NT2/D1 (cell line): Measurements from ENCODE around the gene TYMP.
"Not testable (repeated sequence)": the region's sequence is repeated elsewhere in the genome, so short reads cannot be mapped to it uniquely, and the experiment has no call there.

Experiments
- DNase-seq: peaks from one replicate; pipeline ENCODE4 v3.0.0-alpha.2; 2011; ENCODE audit warnings: low read depth, low spot score
- H3K27me3 ChIP-seq: 2 replicates; pipeline ENCODE4 v1.6.0; 2011; ENCODE audit warnings: mild to moderate bottlenecking; ENCODE audit not compliant: insufficient read length, insufficient read depth
- H3K36me3 ChIP-seq: 2 replicates; pipeline ENCODE4 v1.6.1; 2011; ENCODE audit warnings: mild to moderate bottlenecking, low read length, mixed read lengths; ENCODE audit not compliant: insufficient read depth, insufficient read length
- H3K4me1 ChIP-seq: 2 replicates; pipeline ENCODE4 v1.5.1; 2011; ENCODE audit not compliant: insufficient read depth, insufficient read length
- H3K4me3 ChIP-seq: 2 replicates; pipeline ENCODE4 v1.5.1; 2011; ENCODE audit warnings: low read depth; ENCODE audit not compliant: insufficient read length
- H3K9ac ChIP-seq: 2 replicates; pipeline ENCODE4 v1.6.0; 2011; ENCODE audit warnings: low read depth; ENCODE audit not compliant: insufficient read length
- H3K9me3 ChIP-seq: 2 replicates; pipeline ENCODE4 v1.5.1; 2011; ENCODE audit warnings: mild to moderate bottlenecking, low read length; ENCODE audit not compliant: insufficient read depth
- SUZ12 ChIP-seq: IDR thresholded peaks from 2 replicates; pipeline ENCODE4 v1.6.1; 2011; ENCODE audit not compliant: insufficient read length, insufficient read depth; ENCODE audit errors: extremely low read depth
- YY1 ChIP-seq: IDR thresholded peaks from 2 replicates; pipeline ENCODE4 v1.6.1; 2011; ENCODE audit not compliant: insufficient read length, insufficient read depth
- ZNF274 ChIP-seq: IDR thresholded peaks from 2 replicates; pipeline ENCODE4 v1.6.1; 2011; ENCODE audit warnings: mild to moderate bottlenecking, low read depth, low read length

TYMP gene

GRCh38 chr22:50544746-50545253 lies 15.0 kb upstream of the TYMP start:
- peak overlapping the region; percentile 32 for H3K9ac ChIP-seq
- H3K9me3 ChIP-seq, result no peaks in the 10 kb centered on the region
- H3K27me3 ChIP-seq, result peaks cover 11% of the 10 kb centered on the region
- no peaks in the 10 kb centered on the region for H3K36me3 ChIP-seq
- H3K4me3 ChIP-seq, result no peak overlapping the region
- TF ChIP-seq SUZ12 (no peak), YY1 (no peak), ZNF274 (no peak)
- no peaks in the 10 kb centered on the region for H3K4me1 ChIP-seq
- no peak for DNase-seq

GRCh38 chr22:50544078-50544745 lies 14.4 kb upstream of the TYMP start:
- H3K9me3 ChIP-seq, result no peaks in the 10 kb centered on the region
- no peaks in the 10 kb centered on the region for H3K36me3 ChIP-seq
- no peaks in the 10 kb centered on the region for H3K4me1 ChIP-seq
- peak overlapping the region; percentile 32 for H3K9ac ChIP-seq
- H3K27me3 ChIP-seq, result peaks cover 11% of the 10 kb centered on the region
- DNase-seq, result no peak
- TF ChIP-seq YY1, result no peak
- TF ChIP-seq ZNF274, result no peak
- TF ChIP-seq SUZ12, result no peak
- peak overlapping the region; percentile 2 for H3K4me3 ChIP-seq

DNA sequence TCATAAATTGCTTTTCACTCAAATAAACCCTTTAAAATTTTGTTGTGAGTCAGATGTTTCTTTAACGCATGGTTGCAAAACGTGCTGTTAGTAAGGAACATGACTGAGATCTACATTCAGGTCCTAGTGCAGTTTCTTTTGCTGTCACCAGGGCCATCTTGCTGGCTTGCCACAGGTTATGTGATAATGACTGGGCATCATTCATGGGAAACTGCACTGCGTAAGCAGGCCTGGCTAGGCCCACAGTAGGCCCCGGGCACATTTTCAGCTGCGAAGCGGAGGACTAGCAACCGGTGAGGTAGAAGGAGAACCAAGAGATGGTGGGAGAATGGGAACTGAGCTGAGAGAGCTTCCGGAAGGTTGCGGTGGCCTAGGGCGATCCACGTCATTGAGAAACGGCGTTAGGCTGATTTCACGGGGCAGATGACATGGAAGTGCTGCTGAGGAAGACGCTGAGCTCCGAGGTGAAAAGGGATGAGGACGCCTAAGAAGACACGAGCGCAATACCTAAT lies 12.7 kb upstream of the TYMP start:
- H3K9me3 ChIP-seq, result no peaks in the 10 kb centered on the region
- H3K4me1 ChIP-seq, result no peaks in the 10 kb centered on the region
- no peak overlapping the region for H3K9ac ChIP-seq
- TF ChIP-seq SUZ12 (no peak), YY1 (no peak), ZNF274 (no peak)
- no peak for DNase-seq
- H3K36me3 ChIP-seq, result no peaks in the 10 kb centered on the region
- peaks cover 11% of the 10 kb centered on the region for H3K27me3 ChIP-seq
- H3K4me3 ChIP-seq, result no peak overlapping the region

- peaks cover 11% of the 10 kb centered on the region for H3K27me3 ChIP-seq
- DNase-seq, H3K36me3 ChIP-seq, H3K9ac ChIP-seq, H3K9me3 ChIP-seq, H3K4me3 ChIP-seq, H3K4me1 ChIP-seq: not testable (repeated sequence)
Observed at GRCh38 chr22:50541667-50542026, 11.8 kb upstream of the TYMP start.

DNA sequence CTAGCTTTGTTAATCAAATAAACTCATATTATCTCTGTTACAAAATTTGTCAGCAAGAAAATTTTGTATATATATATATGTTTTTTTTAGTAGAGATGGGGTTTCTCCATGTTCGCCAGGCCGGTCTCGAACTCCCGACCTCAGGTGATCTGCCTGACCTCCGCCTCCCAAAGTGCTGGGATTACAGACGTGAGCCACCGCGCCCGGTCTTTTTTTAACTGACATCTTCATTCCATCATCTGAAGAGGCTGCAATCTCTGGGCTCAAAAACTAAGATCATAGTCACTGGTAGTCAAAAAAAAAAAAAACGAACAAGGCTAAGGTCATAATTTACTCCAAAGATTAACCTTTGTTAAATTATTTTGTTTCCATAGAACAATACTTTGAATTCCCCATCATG lies 10.6 kb upstream of the TYMP start:
- Histone ChIP-seq H3K27me3 (peaks cover 11% of the 10 kb centered on the region), H3K9me3 (no peaks in the 10 kb centered on the region), H3K4me1 (no peaks in the 10 kb centered on the region), H3K9ac (no peak overlapping the region), H3K4me3 (no peak overlapping the region), H3K36me3 (no peaks in the 10 kb centered on the region)
- no peak for DNase-seq
- TF ChIP-seq ZNF274, result no peak
- TF ChIP-seq SUZ12, result no peak
- no peak for TF ChIP-seq YY1

DNA sequence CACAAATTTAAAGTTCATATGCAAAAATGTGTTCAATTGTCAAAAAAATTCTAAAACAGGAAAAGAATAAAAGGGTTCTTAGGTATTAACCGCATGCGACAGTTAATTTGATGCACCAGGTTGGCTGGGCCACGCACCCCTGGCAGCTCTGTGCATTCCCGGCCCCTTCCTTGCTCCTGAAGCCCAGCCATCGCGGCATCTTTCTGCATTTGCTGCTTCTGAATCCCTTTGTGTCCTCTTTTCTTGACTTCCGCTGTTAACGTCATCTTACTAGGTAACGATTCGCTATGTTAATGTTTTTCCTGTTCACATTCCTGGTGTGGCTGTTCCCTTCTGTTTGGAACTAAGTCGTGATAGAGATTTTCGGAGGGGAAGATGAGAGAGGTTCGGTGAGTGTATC lies 8.0 kb upstream of the TYMP start:
- H3K27me3 ChIP-seq, result no peaks in the 10 kb centered on the region
- DNase-seq, result no peak
- no peaks in the 10 kb centered on the region for H3K4me1 ChIP-seq
- TF ChIP-seq YY1 (no peak), ZNF274 (no peak), SUZ12 (no peak)
- H3K9ac ChIP-seq, result no peak overlapping the region
- H3K36me3 ChIP-seq, result no peaks in the 10 kb centered on the region
- no peaks in the 10 kb centered on the region for H3K9me3 ChIP-seq
- no peak overlapping the region for H3K4me3 ChIP-seq

GRCh38 chr22:50536226-50536625 lies 6.4 kb upstream of the TYMP start:
- no peaks in the 10 kb centered on the region for H3K36me3 ChIP-seq
- no peak for DNase-seq
- no peak overlapping the region for H3K4me3 ChIP-seq
- no peaks in the 10 kb centered on the region for H3K4me1 ChIP-seq
- H3K9ac ChIP-seq, result no peak overlapping the region
- TF ChIP-seq YY1 (no peak), ZNF274 (no peak), SUZ12 (no peak)
- no peaks in the 10 kb centered on the region for H3K27me3 ChIP-seq
- H3K9me3 ChIP-seq, result no peaks in the 10 kb centered on the region

GRCh38 chr22:50535113-50535512 lies 5.3 kb upstream of the TYMP start:
- no peak overlapping the region for H3K9ac ChIP-seq
- H3K36me3 ChIP-seq, result no peaks in the 10 kb centered on the region
- no peak overlapping the region for H3K4me3 ChIP-seq
- no peaks in the 10 kb centered on the region for H3K4me1 ChIP-seq
- TF ChIP-seq YY1, result no peak
- no peak for TF ChIP-seq ZNF274
- no peak for TF ChIP-seq SUZ12
- no peak for DNase-seq
- H3K9me3 ChIP-seq, result no peaks in the 10 kb centered on the region
- H3K27me3 ChIP-seq, result no peaks in the 10 kb centered on the region

DNA sequence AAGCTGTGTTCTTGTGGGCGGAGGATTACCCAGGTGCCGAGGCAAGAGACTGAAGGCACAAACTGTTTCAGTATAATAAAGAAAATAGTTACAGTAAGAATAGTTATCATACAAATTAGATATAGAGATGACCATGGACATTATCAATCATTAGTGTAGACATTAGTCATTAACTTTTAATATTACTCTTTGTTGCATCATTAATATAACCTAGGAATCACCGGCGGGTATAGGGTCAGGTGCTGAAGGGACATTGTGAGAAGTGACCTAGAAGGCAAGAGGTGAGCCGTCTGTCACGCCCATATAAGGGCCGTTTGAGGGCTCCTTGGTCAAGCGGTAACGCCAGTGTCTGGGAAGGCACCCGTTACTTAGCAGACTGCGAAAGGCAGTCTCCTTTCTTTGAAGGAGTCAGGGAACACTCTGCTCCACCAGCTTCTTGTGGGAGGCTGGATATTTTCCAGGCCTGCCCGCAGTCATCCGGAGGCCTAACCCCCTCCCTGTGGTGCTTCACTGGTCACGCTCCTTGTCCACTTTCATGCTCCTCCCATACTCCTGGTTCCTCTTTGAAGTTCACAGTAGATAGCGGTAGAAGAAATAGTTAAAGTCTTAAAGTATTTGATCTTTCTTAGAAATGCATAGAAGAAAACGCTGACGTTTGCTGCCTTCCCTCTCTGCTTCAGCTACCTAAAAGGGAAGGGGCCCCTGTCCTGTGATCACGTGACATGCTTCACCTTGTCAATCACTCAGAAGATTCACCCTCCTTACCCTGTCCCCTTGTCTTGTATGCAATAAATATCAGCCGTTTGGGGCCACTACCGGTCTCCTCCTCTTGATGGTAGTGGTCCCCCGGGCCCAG lies 4.3 kb upstream of the TYMP start:
- not testable (repeated sequence) for H3K27me3 ChIP-seq, H3K9me3 ChIP-seq, H3K36me3 ChIP-seq, H3K9ac ChIP-seq, H3K4me1 ChIP-seq, DNase-seq, H3K4me3 ChIP-seq
